GM19035 (cell line): ENCODE results near the gene CLCA4.

Experiments
- ATAC-seq: cut with Tn5 transposase; IDR thresholded peaks from one replicate; pipeline ENCODE4 v1.9.1; 2021; ENCODE audit not compliant: unreplicated experiment

Gene CLCA4, protein sequence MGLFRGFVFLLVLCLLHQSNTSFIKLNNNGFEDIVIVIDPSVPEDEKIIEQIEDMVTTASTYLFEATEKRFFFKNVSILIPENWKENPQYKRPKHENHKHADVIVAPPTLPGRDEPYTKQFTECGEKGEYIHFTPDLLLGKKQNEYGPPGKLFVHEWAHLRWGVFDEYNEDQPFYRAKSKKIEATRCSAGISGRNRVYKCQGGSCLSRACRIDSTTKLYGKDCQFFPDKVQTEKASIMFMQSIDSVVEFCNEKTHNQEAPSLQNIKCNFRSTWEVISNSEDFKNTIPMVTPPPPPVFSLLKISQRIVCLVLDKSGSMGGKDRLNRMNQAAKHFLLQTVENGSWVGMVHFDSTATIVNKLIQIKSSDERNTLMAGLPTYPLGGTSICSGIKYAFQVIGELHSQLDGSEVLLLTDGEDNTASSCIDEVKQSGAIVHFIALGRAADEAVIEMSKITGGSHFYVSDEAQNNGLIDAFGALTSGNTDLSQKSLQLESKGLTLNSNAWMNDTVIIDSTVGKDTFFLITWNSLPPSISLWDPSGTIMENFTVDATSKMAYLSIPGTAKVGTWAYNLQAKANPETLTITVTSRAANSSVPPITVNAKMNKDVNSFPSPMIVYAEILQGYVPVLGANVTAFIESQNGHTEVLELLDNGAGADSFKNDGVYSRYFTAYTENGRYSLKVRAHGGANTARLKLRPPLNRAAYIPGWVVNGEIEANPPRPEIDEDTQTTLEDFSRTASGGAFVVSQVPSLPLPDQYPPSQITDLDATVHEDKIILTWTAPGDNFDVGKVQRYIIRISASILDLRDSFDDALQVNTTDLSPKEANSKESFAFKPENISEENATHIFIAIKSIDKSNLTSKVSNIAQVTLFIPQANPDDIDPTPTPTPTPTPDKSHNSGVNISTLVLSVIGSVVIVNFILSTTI

GRCh38 chr1:86546787-86547221 is at the start of gene CLCA4:
Gene CLCA4, plus strand, starts transcription at chr1:86547078. Its CDS starts 42 bp downstream, at chr1:86547120.
- no peak for ATAC-seq

DNA sequence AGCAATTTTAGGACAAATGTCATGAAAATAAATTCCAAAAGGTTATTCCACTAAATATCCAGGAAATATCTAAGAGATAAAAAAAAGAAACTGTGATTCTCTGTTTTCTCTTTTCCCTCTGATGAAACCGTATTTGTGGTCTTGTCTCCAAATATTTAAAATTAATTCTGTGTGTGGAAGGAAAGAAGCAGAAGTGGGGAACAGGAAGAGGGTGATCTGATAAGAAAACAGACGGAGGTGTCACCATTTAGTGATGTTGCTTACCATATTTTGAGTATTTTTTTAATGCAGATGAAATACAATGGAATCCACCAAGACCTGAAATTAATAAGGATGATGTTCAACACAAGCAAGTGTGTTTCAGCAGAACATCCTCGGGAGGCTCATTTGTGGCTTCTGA is 48.6 kb upstream of the CLCA4 start:
- no peak for ATAC-seq

GRCh38 chr1:86499987-86500593 is 46.8 kb upstream of the CLCA4 start:
- ATAC-seq = peak; percentile 58

- no peak for ATAC-seq
Observed at GRCh38 chr1:86500714-86501113, 46.2 kb upstream of the CLCA4 start.

- ATAC-seq = peak; percentile 69
Observed at GRCh38 chr1:86502125-86502646, 44.7 kb upstream of the CLCA4 start.

GRCh38 chr1:86502721-86503405 is 44.0 kb upstream of the CLCA4 start:
- ATAC-seq = no peak

DNA sequence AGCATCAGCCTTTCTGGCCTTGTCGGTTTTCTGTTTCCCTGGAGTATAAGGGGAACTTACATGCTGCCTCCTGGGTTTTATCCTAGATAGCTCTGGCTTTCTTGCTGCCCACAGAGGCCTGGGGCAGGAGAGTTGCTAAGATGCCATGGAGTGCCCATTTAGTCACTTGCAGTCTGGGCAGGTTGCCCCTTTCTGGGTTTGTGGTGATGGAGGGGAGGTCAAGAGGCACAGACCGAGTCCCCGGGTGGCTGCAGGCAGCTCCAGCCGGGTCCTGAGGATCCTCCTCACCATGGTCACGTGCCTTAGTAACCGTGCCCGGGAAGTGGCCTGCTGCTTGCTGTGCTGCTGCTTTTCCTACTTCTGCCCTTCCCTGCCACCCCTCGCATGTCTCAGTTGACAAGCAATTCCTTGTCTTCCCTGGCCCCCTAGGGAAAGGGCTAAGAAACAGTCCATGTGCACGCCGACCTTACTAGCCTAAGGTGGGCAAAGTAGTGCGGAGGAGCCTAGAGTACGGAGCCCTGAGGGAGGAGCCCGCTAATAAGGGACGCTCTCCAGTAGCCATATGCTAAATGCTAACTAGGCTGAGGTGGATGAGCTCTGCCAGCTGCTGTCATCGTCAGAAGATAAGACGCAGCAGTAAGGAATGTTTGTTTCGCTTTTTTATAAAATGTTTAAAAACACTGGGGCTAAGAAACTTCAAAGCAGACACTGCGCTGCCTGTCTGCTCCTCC is 43.3 kb upstream of the CLCA4 start:
- ATAC-seq = no peak

DNA sequence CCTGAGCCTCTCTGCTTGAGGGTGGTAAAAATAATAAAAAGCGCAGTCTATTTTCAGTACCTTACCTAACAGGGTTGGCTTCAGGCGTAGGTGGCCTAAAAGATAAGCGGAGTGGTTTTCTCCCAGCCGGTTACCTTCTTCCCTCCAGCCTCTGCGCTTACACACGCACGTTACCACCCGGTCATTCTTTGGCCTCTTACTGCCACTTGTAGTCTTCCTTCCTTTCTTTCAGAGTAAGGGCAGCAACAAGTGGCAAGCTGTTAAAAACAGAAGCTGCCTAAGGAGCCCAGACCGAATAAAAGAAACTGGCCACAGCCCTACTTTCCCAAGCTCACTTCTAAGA is 42.8 kb upstream of the CLCA4 start:
- no peak for ATAC-seq

- no peak for ATAC-seq
Observed at GRCh38 chr1:86504895-86505563, 41.8 kb upstream of the CLCA4 start.

- no peak for ATAC-seq
Observed at GRCh38 chr1:86505564-86505902, 41.3 kb upstream of the CLCA4 start.

- ATAC-seq = peak; percentile 65
Observed at GRCh38 chr1:86507935-86508582, 38.8 kb upstream of the CLCA4 start.

DNA sequence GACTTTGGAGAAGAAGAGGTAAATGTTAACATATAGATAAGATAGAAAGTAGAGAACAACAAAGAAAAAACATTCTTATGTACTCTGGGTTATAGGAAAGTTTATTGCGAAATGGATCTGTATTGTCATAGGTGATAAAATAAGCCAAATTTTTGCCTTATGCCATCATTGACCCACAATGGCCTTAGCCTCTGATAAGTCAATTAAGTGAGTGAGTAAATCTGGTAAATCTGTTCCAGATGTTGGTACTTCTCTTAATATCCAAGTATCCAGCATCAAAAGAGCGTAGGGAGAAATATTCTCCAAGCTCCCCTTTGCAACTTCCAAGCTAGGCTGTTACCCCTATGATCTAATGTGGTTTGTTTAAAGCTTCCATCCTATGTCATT is 38.3 kb upstream of the CLCA4 start:
- no peak for ATAC-seq

GRCh38 chr1:86515597-86515996 is 31.3 kb upstream of the CLCA4 start:
- ATAC-seq = no peak

- no peak for ATAC-seq
Observed at GRCh38 chr1:86516335-86516734, 30.5 kb upstream of the CLCA4 start.

DNA sequence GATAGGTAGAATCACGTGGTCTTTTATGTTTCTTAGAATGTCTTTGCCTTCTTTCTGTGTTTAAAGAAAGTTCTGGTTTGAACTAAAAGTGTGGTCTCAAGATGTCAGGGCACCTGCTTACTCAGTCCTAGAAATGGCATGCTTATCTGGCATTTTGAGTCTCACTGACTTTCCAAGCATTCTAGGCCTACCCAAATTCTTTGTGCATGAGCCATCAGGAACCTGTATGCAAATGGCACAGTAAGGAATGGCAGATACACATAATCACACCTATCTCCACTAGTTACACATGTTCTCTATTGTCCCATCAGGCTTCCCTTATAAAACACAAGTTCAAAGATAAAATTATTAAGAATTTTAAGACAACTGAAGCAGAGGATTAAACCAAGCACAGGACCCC is 29.5 kb upstream of the CLCA4 start:
- ATAC-seq = no peak

GRCh38 chr1:86520789-86521521 is 25.9 kb upstream of the CLCA4 start:
- no peak for ATAC-seq

DNA sequence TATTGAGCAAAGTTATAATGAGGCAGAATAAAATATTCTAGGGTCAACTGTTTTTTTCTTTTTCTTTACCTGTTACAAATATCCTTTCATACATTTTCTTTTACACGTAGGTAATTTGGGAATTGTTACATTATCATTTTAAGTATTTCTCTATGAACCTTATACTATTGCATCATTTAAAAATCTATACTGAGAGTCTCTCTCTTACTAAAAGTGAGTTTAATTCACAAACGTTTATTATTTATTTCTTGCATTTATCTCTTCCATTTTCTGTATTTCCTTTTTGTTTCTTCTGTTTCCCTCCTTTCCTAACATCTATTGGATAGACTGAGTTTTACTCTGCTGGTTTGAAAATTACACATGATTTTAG is 25.4 kb upstream of the CLCA4 start:
- no peak for ATAC-seq

GRCh38 chr1:86522240-86522639 is 24.6 kb upstream of the CLCA4 start:
- ATAC-seq = no peak
